ENCODE measurements around the gene KLRD1. TPM values are rescaled to one million over a fixed set of nuclear protein-coding genes. Genes with fewer than 3 reads are reported as not detected.
A peak's percentile ranks its signal among the peaks of the same experiment; 100 is the strongest.
"Not testable (repeated sequence)": the region's sequence is repeated elsewhere in the genome, so short reads cannot be mapped to it uniquely, and the experiment has no call there.

The KLRD1 gene
- total RNA-seq, 1 donor from 2014 or later = 0.53 TPM

DNA sequence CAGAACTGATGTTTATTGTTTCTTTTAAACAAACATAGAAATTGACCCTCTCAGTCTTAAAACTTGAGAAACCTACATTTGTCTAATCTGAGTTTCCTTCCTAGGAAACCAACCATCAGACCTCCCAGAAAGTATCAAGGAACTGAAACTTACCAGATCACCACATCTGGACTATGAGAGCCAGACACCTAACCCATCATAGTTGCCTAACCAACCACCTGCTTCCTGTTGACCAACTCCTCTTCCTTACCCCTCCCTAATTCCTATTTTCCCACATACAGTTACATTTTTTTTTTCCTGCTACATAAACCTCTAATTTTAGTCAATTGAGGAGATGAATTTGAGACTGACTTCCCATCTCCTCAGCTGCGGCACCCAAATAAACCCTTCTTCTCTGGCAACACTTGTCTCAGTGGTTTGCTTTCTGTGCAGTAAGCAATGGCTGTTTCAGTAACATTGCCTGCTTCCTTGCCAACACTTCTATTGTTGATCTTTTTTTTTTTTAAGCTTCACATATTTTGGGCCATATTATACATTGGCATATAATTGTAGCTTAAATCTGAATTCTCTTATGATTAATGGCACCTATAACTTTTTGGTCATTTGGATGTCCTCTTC is 34.3 kb downstream of the KLRD1 start:
- Histone ChIP-seq H3K36me3 (ENCODE audit: control insufficient read depth, insufficient read depth, low read length) (no peaks in the 10 kb centered on the region), H3K27me3 (ENCODE audit: control insufficient read depth, insufficient read depth, low read length) (no peaks in the 10 kb centered on the region), H3K4me3 (ENCODE audit: low read depth, low read length) (no peak overlapping the region)
- DNase-seq (ENCODE audit: low read depth) (peak; percentile 12), FAIRE-seq (no peak)
- TF ChIP-seq, protein P1, sequence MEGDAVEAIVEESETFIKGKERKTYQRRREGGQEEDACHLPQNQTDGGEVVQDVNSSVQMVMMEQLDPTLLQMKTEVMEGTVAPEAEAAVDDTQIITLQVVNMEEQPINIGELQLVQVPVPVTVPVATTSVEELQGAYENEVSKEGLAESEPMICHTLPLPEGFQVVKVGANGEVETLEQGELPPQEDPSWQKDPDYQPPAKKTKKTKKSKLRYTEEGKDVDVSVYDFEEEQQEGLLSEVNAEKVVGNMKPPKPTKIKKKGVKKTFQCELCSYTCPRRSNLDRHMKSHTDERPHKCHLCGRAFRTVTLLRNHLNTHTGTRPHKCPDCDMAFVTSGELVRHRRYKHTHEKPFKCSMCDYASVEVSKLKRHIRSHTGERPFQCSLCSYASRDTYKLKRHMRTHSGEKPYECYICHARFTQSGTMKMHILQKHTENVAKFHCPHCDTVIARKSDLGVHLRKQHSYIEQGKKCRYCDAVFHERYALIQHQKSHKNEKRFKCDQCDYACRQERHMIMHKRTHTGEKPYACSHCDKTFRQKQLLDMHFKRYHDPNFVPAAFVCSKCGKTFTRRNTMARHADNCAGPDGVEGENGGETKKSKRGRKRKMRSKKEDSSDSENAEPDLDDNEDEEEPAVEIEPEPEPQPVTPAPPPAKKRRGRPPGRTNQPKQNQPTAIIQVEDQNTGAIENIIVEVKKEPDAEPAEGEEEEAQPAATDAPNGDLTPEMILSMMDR (IDR thresholded peaks at IDR 0.05; ENCODE audit: insufficient read depth, low read length, severe bottlenecking) = no peak

DNA sequence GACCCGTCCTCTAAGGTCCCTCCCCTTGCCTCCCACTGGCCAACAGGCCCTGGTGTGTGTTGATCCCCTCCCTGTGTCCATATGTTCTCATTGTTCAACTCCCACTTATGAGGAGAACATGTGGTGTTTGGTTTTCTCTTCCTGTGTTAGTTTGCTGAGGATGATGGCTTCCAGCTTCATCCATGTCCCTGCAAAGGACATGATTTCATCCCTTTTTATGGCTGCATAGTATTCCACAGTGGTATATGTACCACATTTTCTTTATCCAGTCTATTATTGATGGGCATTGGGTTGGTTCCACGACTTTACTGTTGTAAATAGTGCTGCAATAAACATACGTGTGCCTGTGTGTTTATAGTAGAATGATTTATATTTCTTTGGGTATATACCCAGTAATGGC is 43.8 kb downstream of the KLRD1 start:
- H3K27me3 ChIP-seq (ENCODE audit: control insufficient read depth, insufficient read depth, low read length); H3K4me3 ChIP-seq (ENCODE audit: low read depth, low read length); H3K36me3 ChIP-seq (ENCODE audit: control insufficient read depth, insufficient read depth, low read length); FAIRE-seq; DNase-seq (ENCODE audit: low read depth): not testable (repeated sequence)

DNA sequence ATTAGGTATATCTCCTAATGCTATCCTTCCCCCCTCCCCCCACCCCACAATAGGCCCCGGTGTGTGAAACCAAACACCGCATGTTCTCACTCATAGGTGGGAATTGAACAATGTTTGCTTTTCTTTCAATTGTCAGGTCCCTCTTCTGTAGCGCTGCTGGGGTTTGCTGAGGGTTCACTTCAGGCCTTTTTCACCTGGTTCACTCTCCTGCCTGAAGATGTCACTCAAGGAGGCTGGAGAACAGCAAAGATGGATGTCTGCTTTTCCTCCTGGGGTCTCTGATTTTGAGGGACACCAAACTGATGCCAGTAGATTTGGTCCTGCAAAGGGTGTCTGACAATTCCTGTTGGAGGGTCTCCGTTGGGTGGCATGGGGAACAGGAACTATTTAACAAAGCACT is 46.4 kb downstream of the KLRD1 start:
- no peak for FAIRE-seq
- TF ChIP-seq, protein P1 (IDR thresholded peaks at IDR 0.05; ENCODE audit: insufficient read depth, low read length, severe bottlenecking) = no peak
- Histone ChIP-seq H3K27me3 (ENCODE audit: control insufficient read depth, insufficient read depth, low read length) (no peaks in the 10 kb centered on the region), H3K4me3 (ENCODE audit: low read depth, low read length) (no peak overlapping the region), H3K36me3 (ENCODE audit: control insufficient read depth, insufficient read depth, low read length) (peaks cover 2% of the 10 kb centered on the region)
- no peak for DNase-seq (ENCODE audit: low read depth)

DNA sequence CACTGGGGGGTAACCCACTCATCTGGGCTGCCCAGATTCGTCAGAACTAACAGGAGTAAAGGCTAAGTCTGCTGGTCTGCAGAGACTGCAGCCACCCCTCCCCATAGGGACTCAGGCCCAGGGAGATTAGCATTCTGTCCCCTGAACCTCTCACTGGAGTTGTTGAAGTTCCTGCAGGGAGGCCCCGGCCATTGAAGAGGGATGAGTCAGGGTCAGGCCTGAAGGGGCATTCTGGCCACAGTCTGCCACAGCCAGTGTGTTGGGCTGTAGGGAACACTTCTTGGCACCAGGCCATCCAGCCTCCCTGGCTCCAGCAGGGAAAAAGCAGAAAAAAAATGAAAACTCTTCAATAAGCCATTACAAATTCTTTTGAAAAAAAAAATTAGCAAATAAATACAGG is 46.8 kb downstream of the KLRD1 start:
- Histone ChIP-seq H3K27me3 (ENCODE audit: control insufficient read depth, insufficient read depth, low read length) (no peaks in the 10 kb centered on the region), H3K4me3 (ENCODE audit: low read depth, low read length) (no peak overlapping the region), H3K36me3 (ENCODE audit: control insufficient read depth, insufficient read depth, low read length) (peaks cover 2% of the 10 kb centered on the region)
- FAIRE-seq (no peak), DNase-seq (ENCODE audit: low read depth) (peak; percentile 22)
- TF ChIP-seq, protein P1 (IDR thresholded peaks at IDR 0.05; ENCODE audit: insufficient read depth, low read length, severe bottlenecking) = no peak

- TF ChIP-seq, protein P1 (IDR thresholded peaks at IDR 0.05; ENCODE audit: insufficient read depth, low read length, severe bottlenecking) = no peak
- no peak for DNase-seq (ENCODE audit: low read depth)
- FAIRE-seq = no peak
- Histone ChIP-seq H3K36me3 (ENCODE audit: control insufficient read depth, insufficient read depth, low read length) (peaks cover 2% of the 10 kb centered on the region), H3K4me3 (ENCODE audit: low read depth, low read length) (no peak overlapping the region), H3K27me3 (ENCODE audit: control insufficient read depth, insufficient read depth, low read length) (no peaks in the 10 kb centered on the region)
Measured at GRCh38 chr12:10358131-10358530, 50.5 kb downstream of the KLRD1 start.

DNA sequence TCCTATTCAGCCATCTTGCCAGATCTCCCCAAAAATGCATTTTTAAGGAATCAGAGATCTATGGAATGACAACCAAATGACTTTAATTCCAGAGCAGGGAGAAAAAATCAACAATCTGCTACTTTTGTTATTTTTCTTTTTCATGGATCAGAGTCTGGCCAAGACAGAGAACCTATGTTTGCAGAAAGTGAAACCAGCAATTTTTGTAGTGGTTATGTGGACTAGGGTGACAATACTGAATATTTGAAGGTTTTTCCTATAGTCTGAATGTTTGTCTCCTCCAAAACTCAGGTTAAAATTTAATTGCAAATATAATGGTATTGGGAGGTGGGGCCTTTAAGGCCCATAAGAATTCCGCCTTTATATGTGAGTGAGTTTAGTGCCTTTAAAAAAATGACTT is 51.3 kb downstream of the KLRD1 start:
- TF ChIP-seq, protein P1 (IDR thresholded peaks at IDR 0.05; ENCODE audit: insufficient read depth, low read length, severe bottlenecking) = no peak
- no peak for DNase-seq (ENCODE audit: low read depth)
- FAIRE-seq = no peak
- no peak overlapping the region for H3K4me3 ChIP-seq (ENCODE audit: low read depth, low read length)
- no peaks in the 10 kb centered on the region for H3K27me3 ChIP-seq (ENCODE audit: control insufficient read depth, insufficient read depth, low read length)
- H3K36me3 ChIP-seq (ENCODE audit: control insufficient read depth, insufficient read depth, low read length) = peaks cover 2% of the 10 kb centered on the region
